A549 (cell line): Measurements from ENCODE around the gene MED27. TPM values are rescaled to one million over a fixed set of nuclear protein-coding genes. Genes with fewer than 3 reads are reported as not detected.

Experiments
- ATAC-seq, 2 experiments: fragments of 200-7000 bp in 1 of 2; fragments of >200 bp in 1 of 2; cut with Nextera tagmentation in 1 of 2; cut with Tn5 transposase in 1 of 2; 3 replicates each; pipeline versions ENCODE4 v1.8.0 to v1.9.1; 2018 to 2020; ENCODE audit warnings: mild to moderate bottlenecking in 1 of 2, moderate library complexity in 1 of 2
- CTCF ChIA-PET: fragments of 300-600 bp; sonication (Branson Sonifier 250); formaldehyde crosslinking; extraction: SDS; loops from one replicate; lab custom pipeline; 2021; ENCODE audit warnings: antibody characterized with exemption, inconsistent platforms; lab: Yijun Ruan, JAX
- POLR2A ChIA-PET: fragments of 350-600 bp; formaldehyde crosslinking; extraction: SDS; loops from one replicate; lab custom pipeline; 2021; ENCODE audit warnings: antibody characterized with exemption, inconsistent platforms; lab: Yijun Ruan, JAX
- DNase-seq, 2 experiments: peaks; one replicate each; pipeline versions ENCODE4 v3.0.0 to v3.0.0-alpha.2; 2011 to 2016; ENCODE audit warnings: low read depth in 1 of 2, low spot score in 1 of 2
- FAIRE-seq: peaks from 2 replicates; lab custom pipeline; 2011; peaks lifted over from hg19 to GRCh38; lab: Jason Lieb, UNC
- H3K27ac ChIP-seq, 2 experiments: fragments of >200 bp; sonication (Bioruptor Twin); formaldehyde crosslinking; 3 replicates each; pipeline ENCODE4 v1.5.1; 2016 to 2017
- H3K4me1 ChIP-seq: fragments of >200 bp; sonication (Bioruptor Twin); formaldehyde crosslinking; 3 replicates; pipeline ENCODE4 v1.6.1; 2016
- H3K4me2 ChIP-seq: fragments of >200 bp; sonication (Bioruptor Twin); formaldehyde crosslinking; 3 replicates; pipeline ENCODE4 v1.6.1; 2016
- H3K4me3 ChIP-seq: fragments of >200 bp; sonication (Bioruptor Twin); formaldehyde crosslinking; 3 replicates; pipeline ENCODE4 v1.5.1; 2016
- H3K9me3 ChIP-seq: fragments of >200 bp; sonication (Bioruptor Twin); formaldehyde crosslinking; 3 replicates; pipeline ENCODE4 v1.6.1; 2016
- BCL3 ChIP-seq: fragments of >200 bp; sonication (Bioruptor Twin); formaldehyde crosslinking; IDR thresholded peaks from 3 replicates; pipeline ENCODE4 v1.6.1; 2016
- CBX8 ChIP-seq: fragments of 200-600 bp; sonication (generic); IDR thresholded peaks from 2 replicates; pipeline ENCODE4 v1.6.1; 2016
- CHD4 ChIP-seq: fragments of 200-600 bp; sonication (generic); IDR thresholded peaks from 2 replicates; pipeline ENCODE4 v1.6.1; 2016; ENCODE audit warnings: antibody characterized with exemption, mild to moderate bottlenecking, borderline replicate concordance
- CTCF ChIP-seq: fragments of >200 bp; sonication (Bioruptor Twin); formaldehyde crosslinking; IDR thresholded peaks from 3 replicates; pipeline ENCODE4 v1.5.1; 2016
- EHMT2 ChIP-seq: fragments of 200-600 bp; sonication (generic); IDR thresholded peaks from 2 replicates; pipeline ENCODE4 v1.6.1; 2016; ENCODE audit warnings: antibody characterized with exemption, low read depth, mild to moderate bottlenecking, moderate library complexity
- FOSB ChIP-seq: fragments of 250-450 bp; sonication (Bioruptor Pico); IDR thresholded peaks from 2 replicates; pipeline ENCODE4 v1.5.0; 2020; ENCODE audit warnings: mild to moderate bottlenecking, moderate library complexity
- HDAC2 ChIP-seq: fragments of 200-600 bp; sonication (generic); IDR thresholded peaks from 2 replicates; pipeline ENCODE4 v1.6.1; 2016
- HOXA7 ChIP-seq: fragments of 250-450 bp; sonication (Bioruptor Pico); IDR thresholded peaks from 2 replicates; pipeline ENCODE4 v1.5.0; 2020; ENCODE audit warnings: mild to moderate bottlenecking, moderate library complexity
- HOXB13 ChIP-seq: fragments of 250-450 bp; sonication (Bioruptor Pico); IDR thresholded peaks from 2 replicates; pipeline ENCODE4 v1.5.0; 2020; ENCODE audit warnings: low read depth, mild to moderate bottlenecking, moderate library complexity
- POLR2A ChIP-seq: IDR thresholded peaks from 2 replicates; pipeline ENCODE4 v1.6.1; 2012; ENCODE audit warnings: mild to moderate bottlenecking, low read length
- RAD21 ChIP-seq, 2 experiments: fragments of >200 bp in 1 of 2; sonication (Bioruptor Twin) in 1 of 2; formaldehyde crosslinking in 1 of 2; IDR thresholded peaks in 1 of 2; conservative IDR thresholded peaks in 1 of 2; 2 replicates in 1 of 2; 3 replicates in 1 of 2; pipeline ENCODE4 v1.6.1; 2012 to 2018; ENCODE audit warnings: inconsistent platforms in 1 of 2
- RARB ChIP-seq: fragments of 250-450 bp; sonication (Bioruptor Pico); IDR thresholded peaks from 2 replicates; pipeline ENCODE4 v1.8.0; 2021; ENCODE audit warnings: mild to moderate bottlenecking, moderate library complexity
- RNF2 ChIP-seq: fragments of 200-600 bp; sonication (generic); IDR thresholded peaks from 2 replicates; pipeline ENCODE4 v1.6.1; 2016; ENCODE audit warnings: low read depth, mild to moderate bottlenecking, antibody characterized with exemption, moderate library complexity, borderline replicate concordance
- SMC3 ChIP-seq: fragments of >200 bp; sonication (Bioruptor Twin); formaldehyde crosslinking; IDR thresholded peaks from 3 replicates; pipeline ENCODE4 v1.6.1; 2018; ENCODE audit warnings: inconsistent platforms
- TP53 ChIP-seq: fragments of 250-450 bp; sonication (Bioruptor Pico); IDR thresholded peaks from 2 replicates; pipeline ENCODE4 v1.5.0; 2021; ENCODE audit warnings: mild to moderate bottlenecking, moderate library complexity
- ZSCAN20 ChIP-seq: fragments of 250-450 bp; sonication (Bioruptor Pico); IDR thresholded peaks from 2 replicates; pipeline ENCODE4 v1.8.0; 2022; ENCODE audit warnings: mild to moderate bottlenecking, moderate library complexity
- WGBS: methylation state at CpG from one replicate; pipeline ENCODE4 v1.1.6; 2017; ENCODE audit errors: missing lambda C conversion rate; 5-methylcytosine and 5-hydroxymethylcytosine counted together
- polyA plus RNA-seq, 4 experiments: library from polyadenylated mRNA; depleted of rRNA in 3 of 4; stranded (reverse); fragments of >200 nt; fragmentation: RNase III in 1 of 4; extraction: RNeasy Plus Mini Kit Qiagen cat#74134 plus additional on column Dnase treatment in 1 of 4; gene quantifications; 2 replicates in 3 of 4; 3 replicates in 1 of 4; pipeline ENCODE4 v1.2.3, GENCODE V29; 2011 to 2017
- TF ChIP-seq, protein P1 (sequence below): IDR thresholded peaks from 2 replicates; pipeline ENCODE4 v1.6.1; 2012; ENCODE audit warnings: low read depth, borderline replicate concordance
- TF ChIP-seq, protein P2 (sequence below): fragments of 450-650 bp; IDR thresholded peaks from 2 replicates; pipeline ENCODE4 v1.6.1; 2014; ENCODE audit warnings: antibody characterized with exemption

MED27 gene
- polyA plus RNA-seq, 2 of the 4 experiments (the other 2 are of a cell fraction), result 24.2 to 37.8 TPM

- FAIRE-seq (no peak), DNase-seq (no peak), ATAC-seq (no peak)
- POLR2A ChIA-PET, result no interaction called here
- H3K27ac ChIP-seq, result no peak overlapping the region
- TF ChIP-seq TP53 (CRISPR knock-in tag) (no peak), RNF2 (no peak), BCL3 (no peak), RAD21 (conservative IDR thresholded peaks at IDR 0.05 in 1 of 2, IDR thresholded peaks at IDR 0.05 in 1 of 2) (no peak), CHD4 (no peak), POLR2A (no peak), HOXB13 (no peak)
- TF ChIP-seq, protein P1, sequence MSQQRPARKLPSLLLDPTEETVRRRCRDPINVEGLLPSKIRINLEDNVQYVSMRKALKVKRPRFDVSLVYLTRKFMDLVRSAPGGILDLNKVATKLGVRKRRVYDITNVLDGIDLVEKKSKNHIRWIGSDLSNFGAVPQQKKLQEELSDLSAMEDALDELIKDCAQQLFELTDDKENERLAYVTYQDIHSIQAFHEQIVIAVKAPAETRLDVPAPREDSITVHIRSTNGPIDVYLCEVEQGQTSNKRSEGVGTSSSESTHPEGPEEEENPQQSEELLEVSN, result no peak
- H3K4me1 ChIP-seq, result no peaks in the 10 kb centered on the region
- WGBS, result 88% methylated on average over 12 of the region's 12 CpGs
- CTCF ChIA-PET, result no interaction called here
- no peak overlapping the region for H3K4me3 ChIP-seq
- H3K4me2 ChIP-seq, result no peak overlapping the region
- no peaks in the 10 kb centered on the region for H3K9me3 ChIP-seq
Observed at GRCh38 chr9:131858147-131858546, 221.5 kb downstream of the MED27 start.

DNA sequence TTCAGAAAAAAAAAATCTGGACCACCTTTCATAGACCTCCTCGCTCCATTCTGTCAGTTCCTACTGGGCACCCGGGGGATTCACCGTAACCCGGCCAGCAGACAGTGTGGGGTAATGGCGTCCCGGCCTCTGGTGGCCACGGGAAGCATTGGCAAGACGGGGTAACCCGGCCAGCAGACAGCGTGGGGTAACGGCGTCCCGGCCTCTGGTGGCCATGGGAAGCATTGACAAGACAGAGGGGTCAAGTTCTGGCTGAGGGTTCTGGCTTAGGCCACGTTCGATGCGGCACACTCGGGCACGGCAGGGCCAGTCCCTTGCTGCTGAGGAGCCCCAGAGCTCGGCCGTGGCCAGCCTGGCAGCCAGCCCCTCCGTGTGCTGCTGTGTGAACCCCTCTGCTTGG lies 223.6 kb downstream of the MED27 start:
- ATAC-seq (peak; percentile 83 to 97), DNase-seq (peak; percentile 45 to 56), FAIRE-seq (no peak)
- no peaks in the 10 kb centered on the region for H3K4me1 ChIP-seq
- no peak overlapping the region for H3K4me2 ChIP-seq
- ChIA-PET CTCF (no interaction called here), POLR2A (no interaction called here)
- H3K9me3 ChIP-seq, result no peaks in the 10 kb centered on the region
- TF ChIP-seq HDAC2 (no peak), CBX8 (no peak), EHMT2 (no peak), CTCF (peak; percentile 12; the same call in 1 of the 3 replicates), RARB (no peak), RAD21 (conservative IDR thresholded peaks at IDR 0.05 in 1 of 2, IDR thresholded peaks at IDR 0.05 in 1 of 2) (peak in 1 of 2 experiments; percentile 35; a peak in 1 of 5 replicates), ZSCAN20 (CRISPR knock-in tag) (no peak)
- TF ChIP-seq, protein P2, sequence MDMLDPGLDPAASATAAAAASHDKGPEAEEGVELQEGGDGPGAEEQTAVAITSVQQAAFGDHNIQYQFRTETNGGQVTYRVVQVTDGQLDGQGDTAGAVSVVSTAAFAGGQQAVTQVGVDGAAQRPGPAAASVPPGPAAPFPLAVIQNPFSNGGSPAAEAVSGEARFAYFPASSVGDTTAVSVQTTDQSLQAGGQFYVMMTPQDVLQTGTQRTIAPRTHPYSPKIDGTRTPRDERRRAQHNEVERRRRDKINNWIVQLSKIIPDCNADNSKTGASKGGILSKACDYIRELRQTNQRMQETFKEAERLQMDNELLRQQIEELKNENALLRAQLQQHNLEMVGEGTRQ, result no peak
- no peak overlapping the region for H3K4me3 ChIP-seq
- H3K27ac ChIP-seq, result no peak overlapping the region
- 63% methylated on average over 17 of the region's 21 CpGs for WGBS

DNA sequence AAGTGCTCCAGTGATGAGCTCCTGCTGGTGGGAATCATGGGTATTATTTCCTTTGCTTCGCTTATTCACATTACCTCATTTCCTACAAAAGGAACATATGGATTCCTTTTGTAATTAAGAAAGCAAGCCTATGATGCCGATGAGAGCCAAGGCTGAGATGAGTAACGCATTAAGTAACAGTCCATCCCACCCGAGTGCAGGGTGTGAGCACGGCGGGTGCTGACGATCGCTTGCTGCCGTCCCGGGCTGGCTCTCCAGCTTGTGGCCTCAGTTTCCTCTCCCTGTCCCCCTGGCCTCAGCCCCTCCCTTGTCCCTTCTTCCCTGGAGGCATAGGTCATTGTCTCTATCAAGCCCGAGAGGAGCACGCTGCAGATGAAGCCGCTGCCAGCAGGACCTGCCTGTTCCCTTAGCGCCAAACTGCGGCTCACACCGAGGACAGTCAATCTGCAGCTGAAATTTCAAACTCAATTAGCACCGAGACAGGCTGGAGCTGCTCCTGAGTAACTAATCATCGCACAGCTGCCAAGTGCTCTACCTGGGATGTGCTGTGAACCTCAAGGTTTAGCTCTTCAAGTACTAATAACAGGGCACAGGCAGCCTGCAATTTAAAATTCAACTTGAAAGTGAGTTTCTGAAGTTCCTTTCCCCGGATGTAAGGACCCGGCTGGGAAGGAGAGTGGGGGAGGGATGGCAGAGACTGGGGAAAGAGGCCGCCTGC lies 224.6 kb downstream of the MED27 start:
- 90% methylated on average over 21 of the region's 21 CpGs for WGBS
- no peak overlapping the region for H3K4me2 ChIP-seq
- FAIRE-seq (no peak), DNase-seq (no peak), ATAC-seq (no peak)
- no peak overlapping the region for H3K4me3 ChIP-seq
- no peak overlapping the region for H3K27ac ChIP-seq
- H3K4me1 ChIP-seq, result no peaks in the 10 kb centered on the region
- ChIA-PET POLR2A (no interaction called here), CTCF (interaction anchor here (1.0 to 1.5 kb wide), 4 partner anchors 8 to 371 kb away, joined by 3 read pairs; no protein-coding TSS in a partner anchor)
- no peak for TF ChIP-seq TP53 (CRISPR knock-in tag)
- TF ChIP-seq HOXA7 (CRISPR knock-in tag), result no peak
- TF ChIP-seq SMC3, result no peak
- TF ChIP-seq FOSB (CRISPR knock-in tag), result no peak
- H3K9me3 ChIP-seq, result no peaks in the 10 kb centered on the region
